Stomach (tissue), 4 donors: ENCODE measurements around the gene C9orf152.

Experiments
- POLR2A ChIP-seq, 4 donors: fragments of 450-650 bp; IDR thresholded peaks; one replicate each; pipeline ENCODE4 v1.6.1; 2016; ENCODE audit warnings: antibody characterized with exemption in 4 of 4, control low read depth in 2 of 4, mild to moderate bottlenecking in 1 of 4, moderate library complexity in 1 of 4
- TF ChIP-seq, protein P1 (sequence below), 7 experiments: fragments of 450-650 bp in 4 of 7; fragments of 200-600 bp in 3 of 7; sonication (generic) in 3 of 7; IDR thresholded peaks; one replicate each; pipeline ENCODE4 v1.5.1; 2016 to 2019; ENCODE audit warnings: antibody characterized with exemption in 7 of 7, control low read depth in 2 of 7, mild to moderate bottlenecking in 1 of 7

GRCh38 chr9:110188101-110188500, 19.9 kb downstream of the C9orf152 start:
- TF ChIP-seq, protein P1, sequence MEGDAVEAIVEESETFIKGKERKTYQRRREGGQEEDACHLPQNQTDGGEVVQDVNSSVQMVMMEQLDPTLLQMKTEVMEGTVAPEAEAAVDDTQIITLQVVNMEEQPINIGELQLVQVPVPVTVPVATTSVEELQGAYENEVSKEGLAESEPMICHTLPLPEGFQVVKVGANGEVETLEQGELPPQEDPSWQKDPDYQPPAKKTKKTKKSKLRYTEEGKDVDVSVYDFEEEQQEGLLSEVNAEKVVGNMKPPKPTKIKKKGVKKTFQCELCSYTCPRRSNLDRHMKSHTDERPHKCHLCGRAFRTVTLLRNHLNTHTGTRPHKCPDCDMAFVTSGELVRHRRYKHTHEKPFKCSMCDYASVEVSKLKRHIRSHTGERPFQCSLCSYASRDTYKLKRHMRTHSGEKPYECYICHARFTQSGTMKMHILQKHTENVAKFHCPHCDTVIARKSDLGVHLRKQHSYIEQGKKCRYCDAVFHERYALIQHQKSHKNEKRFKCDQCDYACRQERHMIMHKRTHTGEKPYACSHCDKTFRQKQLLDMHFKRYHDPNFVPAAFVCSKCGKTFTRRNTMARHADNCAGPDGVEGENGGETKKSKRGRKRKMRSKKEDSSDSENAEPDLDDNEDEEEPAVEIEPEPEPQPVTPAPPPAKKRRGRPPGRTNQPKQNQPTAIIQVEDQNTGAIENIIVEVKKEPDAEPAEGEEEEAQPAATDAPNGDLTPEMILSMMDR (IDR thresholded peaks at IDR 0.05), result no peak
- no peak for TF ChIP-seq POLR2A (IDR thresholded peaks at IDR 0.05)
